SU-DHL-6 (cell line): ENCODE results near the gene ARHGAP1.

Experiments used
- H2AFZ ChIP-seq: fragments of 200-600 bp; sonication (generic); 2 replicates; pipeline ENCODE4 v1.6.1; 2014; ENCODE audit warnings: low read depth, mild to moderate bottlenecking, moderate library complexity, mixed read lengths, antibody characterized with exemption, low read length; ENCODE audit not compliant: severe bottlenecking
- H3F3A ChIP-seq: fragments of 200-600 bp; shearing (Covaris generic); 2 replicates; pipeline ENCODE4 v1.6.0; 2016; ENCODE audit warnings: antibody characterized with exemption, mild to moderate bottlenecking; ENCODE audit not compliant: insufficient read depth
- H3K27ac ChIP-seq: fragments of 200-600 bp; sonication (generic); 2 replicates; pipeline ENCODE4 v1.5.1; 2016; ENCODE audit warnings: low read depth, mild to moderate bottlenecking, low read length, moderate library complexity, mixed read lengths
- H3K27me3 ChIP-seq: fragments of 200-600 bp; sonication (generic), shearing (Covaris generic); 2 replicates; pipeline ENCODE4 v1.6.0; 2014; ENCODE audit warnings: mild to moderate bottlenecking, low read length
- H3K36me3 ChIP-seq: fragments of 200-600 bp; sonication (generic); 2 replicates; pipeline ENCODE4 v1.6.1; 2014; ENCODE audit warnings: mild to moderate bottlenecking, low read length, mixed read lengths
- H3K4me2 ChIP-seq: fragments of 300-600, 200-600 bp; shearing (Covaris generic), sonication (generic); 2 replicates; pipeline ENCODE4 v1.6.0; 2014; ENCODE audit warnings: low read length, low read depth, mild to moderate bottlenecking; ENCODE audit not compliant: poor library complexity, severe bottlenecking
- H3K4me3 ChIP-seq: fragments of 200-600 bp; sonication (generic); 2 replicates; pipeline ENCODE4 v1.5.1; 2014; ENCODE audit warnings: antibody characterized with exemption, low read length, mild to moderate bottlenecking, mixed read lengths; ENCODE audit not compliant: insufficient read depth, poor library complexity, severe bottlenecking
- H3K79me2 ChIP-seq: fragments of 200-600 bp; sonication (generic); 2 replicates; pipeline ENCODE4 v1.6.1; 2014; ENCODE audit warnings: mild to moderate bottlenecking, low read length, moderate library complexity; ENCODE audit not compliant: insufficient read depth
- H3K9ac ChIP-seq: fragments of 200-600 bp; sonication (generic); 2 replicates; pipeline ENCODE4 v1.7.0; 2014; ENCODE audit warnings: mild to moderate bottlenecking, low read length
- H3K9me2 ChIP-seq: fragments of 200-600 bp; sonication (generic); replicated peaks from 2 replicates; pipeline ENCODE4 v1.6.1; 2014; ENCODE audit warnings: low read length; ENCODE audit not compliant: insufficient read depth
- H3K9me3 ChIP-seq: fragments of 200-600 bp; sonication (generic); 2 replicates; pipeline ENCODE4 v1.6.1; 2014; ENCODE audit warnings: low read length, mixed read lengths; ENCODE audit not compliant: insufficient read depth
- H4K20me1 ChIP-seq: fragments of 200-600 bp; sonication (generic); 2 replicates; pipeline ENCODE4 v1.6.1; 2014; ENCODE audit warnings: low read depth, mild to moderate bottlenecking, antibody characterized with exemption, low read length, moderate library complexity, mixed read lengths
- EZH2phosphoT487 ChIP-seq: fragments of 200-600 bp; sonication (generic), shearing (Covaris generic); conservative IDR thresholded peaks from 2 replicates; pipeline ENCODE4 v1.6.1; 2018; ENCODE audit warnings: mild to moderate bottlenecking, antibody characterized with exemption, low read length, moderate library complexity, mixed read lengths
- TF ChIP-seq, protein P1 (sequence below): fragments of 200-600 bp; sonication (generic); IDR thresholded peaks from one replicate; pipeline ENCODE4 v1.5.1; 2017; ENCODE audit warnings: antibody characterized with exemption, mild to moderate bottlenecking, low read length, moderate library complexity; ENCODE audit not compliant: insufficient read depth, poor library complexity, severe bottlenecking

ARHGAP1 gene

DNA sequence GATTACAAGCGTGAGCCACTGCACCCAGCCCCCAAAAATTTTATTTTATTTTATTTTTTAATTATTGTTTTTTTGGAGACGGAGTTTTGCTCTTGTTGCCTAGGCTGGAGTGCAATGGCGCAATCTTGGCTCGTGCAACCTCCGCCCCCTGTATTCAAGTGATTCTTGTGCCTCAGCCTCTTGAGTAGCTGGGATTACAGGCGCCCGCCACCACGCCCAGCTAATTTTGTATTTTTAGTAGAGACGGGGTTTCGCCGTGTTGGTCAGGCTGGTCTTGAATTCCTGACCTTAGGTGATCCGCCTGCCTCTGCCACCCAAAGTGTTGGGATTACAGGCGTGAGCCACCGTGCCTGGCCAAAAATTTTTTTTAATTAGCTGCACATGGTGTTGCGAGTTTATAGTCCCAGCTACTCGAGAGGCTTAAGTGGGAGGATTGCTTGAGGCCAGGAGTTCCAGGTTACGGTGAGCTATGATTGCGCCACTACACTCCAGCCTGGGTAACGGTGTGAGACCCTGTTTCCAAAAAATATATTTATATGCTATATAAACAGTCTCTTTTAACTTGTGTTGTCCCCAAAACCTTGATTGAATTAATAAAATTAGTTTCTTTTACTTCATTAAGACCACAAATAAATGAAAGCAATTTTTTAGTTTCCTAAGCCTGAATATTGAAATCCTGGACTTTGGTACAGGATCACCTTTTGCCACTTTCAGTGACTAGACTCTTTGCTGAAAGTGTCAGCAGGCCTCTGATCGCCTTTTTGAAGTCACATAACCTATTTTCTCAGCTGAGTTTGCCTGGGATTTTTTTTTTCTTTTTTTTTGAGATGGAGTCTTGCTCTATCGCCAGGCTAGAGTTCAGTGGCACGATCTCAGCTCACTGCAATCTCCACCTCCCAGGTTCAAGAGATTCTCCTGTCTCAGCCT is 66.9 kb downstream of the ARHGAP1 start:
- no peaks in the 10 kb centered on the region for H3K27me3 ChIP-seq
- H4K20me1 ChIP-seq: no peaks in the 10 kb centered on the region
- no peaks in the 10 kb centered on the region for H3K9me2 ChIP-seq
- H3K79me2 ChIP-seq: no peaks in the 10 kb centered on the region
- H2AFZ ChIP-seq: no peak overlapping the region
- no peaks in the 10 kb centered on the region for H3K9me3 ChIP-seq
- H3K4me3 ChIP-seq: no peak overlapping the region
- H3K27ac ChIP-seq: no peak overlapping the region
- H3K4me2 ChIP-seq: no peak overlapping the region
- H3K9ac ChIP-seq: no peak overlapping the region
- H3F3A ChIP-seq: 0 out of 2 replicates have a peak, but pooled peaks cover 4% of the 10 kb centered on the region
- no peaks in the 10 kb centered on the region for H3K36me3 ChIP-seq
- TF ChIP-seq, protein P1, sequence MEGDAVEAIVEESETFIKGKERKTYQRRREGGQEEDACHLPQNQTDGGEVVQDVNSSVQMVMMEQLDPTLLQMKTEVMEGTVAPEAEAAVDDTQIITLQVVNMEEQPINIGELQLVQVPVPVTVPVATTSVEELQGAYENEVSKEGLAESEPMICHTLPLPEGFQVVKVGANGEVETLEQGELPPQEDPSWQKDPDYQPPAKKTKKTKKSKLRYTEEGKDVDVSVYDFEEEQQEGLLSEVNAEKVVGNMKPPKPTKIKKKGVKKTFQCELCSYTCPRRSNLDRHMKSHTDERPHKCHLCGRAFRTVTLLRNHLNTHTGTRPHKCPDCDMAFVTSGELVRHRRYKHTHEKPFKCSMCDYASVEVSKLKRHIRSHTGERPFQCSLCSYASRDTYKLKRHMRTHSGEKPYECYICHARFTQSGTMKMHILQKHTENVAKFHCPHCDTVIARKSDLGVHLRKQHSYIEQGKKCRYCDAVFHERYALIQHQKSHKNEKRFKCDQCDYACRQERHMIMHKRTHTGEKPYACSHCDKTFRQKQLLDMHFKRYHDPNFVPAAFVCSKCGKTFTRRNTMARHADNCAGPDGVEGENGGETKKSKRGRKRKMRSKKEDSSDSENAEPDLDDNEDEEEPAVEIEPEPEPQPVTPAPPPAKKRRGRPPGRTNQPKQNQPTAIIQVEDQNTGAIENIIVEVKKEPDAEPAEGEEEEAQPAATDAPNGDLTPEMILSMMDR: no peak
- TF ChIP-seq EZH2phosphoT487: no peak

DNA sequence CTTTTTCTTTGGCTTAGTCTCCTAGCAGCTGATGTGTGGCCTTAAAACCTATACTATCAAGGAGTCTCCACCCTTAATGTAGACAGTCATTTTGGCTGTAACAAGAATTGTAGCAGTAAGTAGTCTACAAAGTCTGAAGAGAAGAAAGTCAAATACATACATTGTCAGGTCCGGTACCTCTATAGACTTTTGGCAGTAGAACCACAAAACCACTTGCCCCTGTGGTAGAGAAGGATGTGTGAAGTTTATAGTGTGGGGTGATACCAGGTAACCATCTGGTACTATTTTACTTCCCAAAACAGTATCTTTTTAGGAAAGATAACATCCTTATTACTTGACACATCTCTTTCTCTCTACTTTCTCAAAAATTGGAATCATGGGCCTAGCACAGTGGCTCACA is 67.9 kb downstream of the ARHGAP1 start:
- TF ChIP-seq EZH2phosphoT487: no peak
- TF ChIP-seq, protein P1: no peak
- no peak overlapping the region for H3K27ac ChIP-seq
- no peaks in the 10 kb centered on the region for H4K20me1 ChIP-seq
- H3K9ac ChIP-seq: no peak overlapping the region
- H3K9me3 ChIP-seq: no peaks in the 10 kb centered on the region
- 0 out of 2 replicates have a peak, but pooled peaks cover 4% of the 10 kb centered on the region for H3F3A ChIP-seq
- H2AFZ ChIP-seq: no peak overlapping the region
- no peak overlapping the region for H3K4me2 ChIP-seq
- no peaks in the 10 kb centered on the region for H3K9me2 ChIP-seq
- H3K4me3 ChIP-seq: no peak overlapping the region
- H3K36me3 ChIP-seq: no peaks in the 10 kb centered on the region
- H3K27me3 ChIP-seq: no peaks in the 10 kb centered on the region
- H3K79me2 ChIP-seq: no peaks in the 10 kb centered on the region

DNA sequence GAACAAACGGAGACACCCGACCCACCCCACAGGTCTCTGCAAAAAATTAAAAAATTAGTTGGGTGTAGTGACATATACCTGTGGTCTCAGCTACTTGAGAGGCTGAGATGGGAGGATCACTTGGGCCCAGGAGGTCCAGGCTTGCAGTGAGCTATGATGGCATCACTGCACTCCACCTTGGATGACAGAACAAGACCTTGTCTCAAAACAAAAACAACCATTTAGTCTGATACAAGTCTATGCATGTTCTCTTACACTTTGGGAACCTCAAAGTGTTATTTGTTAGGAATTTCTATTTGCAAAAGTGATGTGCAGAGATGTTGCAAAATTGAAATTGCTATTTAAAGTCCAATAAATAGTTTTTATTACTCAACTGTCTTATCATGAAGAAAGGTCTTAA is 68.7 kb downstream of the ARHGAP1 start:
- Histone ChIP-seq H3K9me2 (no peaks in the 10 kb centered on the region), H3K9me3 (no peaks in the 10 kb centered on the region), H3K79me2 (no peaks in the 10 kb centered on the region), H3K4me3 (no peak overlapping the region), H3F3A (0 out of 2 replicates have a peak, but pooled peaks cover 4% of the 10 kb centered on the region), H4K20me1 (no peaks in the 10 kb centered on the region), H3K4me2 (no peak overlapping the region), H3K27ac (no peak overlapping the region), H3K9ac (no peak overlapping the region), H3K27me3 (no peaks in the 10 kb centered on the region), H2AFZ (no peak overlapping the region), H3K36me3 (no peaks in the 10 kb centered on the region)
- no peak for TF ChIP-seq EZH2phosphoT487
- TF ChIP-seq, protein P1: no peak
